GM23338 (cell line): ENCODE results near the gene ING5. TPM values are rescaled to one million over a fixed set of nuclear protein-coding genes. Genes with fewer than 3 reads are reported as not detected.

Experiments used
- polyA plus RNA-seq: library from polyadenylated mRNA; unstranded; fragments of >200 nt; fragmentation: Nextera tagmentation; extraction: Ambion mirVana; gene quantifications from 2 replicates; pipeline ENCODE4 v1.2.1, GENCODE V29; 2016
- total RNA-seq: library from RNA; depleted of rRNA; stranded (reverse); fragments of >200 nt; shearing (Covaris generic); gene quantifications from 2 replicates; pipeline ENCODE4 v1.2.3, GENCODE V29; 2014; rRNA removed

Gene ING5
- total and polyA plus RNA-seq, 2 experiments from 2014 or later, result 25.7 to 42.5 TPM

Other genes with a start within 250 kb of the ING5 start
- gene STK25, start 193.5 kb upstream of the ING5 start, total RNA-seq, result 275 and 304 TPM in 2 replicates
- 125 and 142 TPM in 2 replicates for gene STK25, start 193.5 kb upstream of the ING5 start, polyA plus RNA-seq
- 33.4 and 36.7 TPM in 2 replicates for gene BOK, start 143.3 kb upstream of the ING5 start, total RNA-seq
- gene BOK, start 143.3 kb upstream of the ING5 start, polyA plus RNA-seq, result 13.5 and 13.6 TPM in 2 replicates
- gene THAP4, start 64.9 kb upstream of the ING5 start, total RNA-seq, result 80.4 and 81.6 TPM in 2 replicates
- 62.9 and 74.0 TPM in 2 replicates for gene THAP4, start 64.9 kb upstream of the ING5 start, polyA plus RNA-seq
- gene ATG4B, start 64.3 kb upstream of the ING5 start, total RNA-seq, result 102 and 103 TPM in 2 replicates
- 104 and 116 TPM in 2 replicates for gene ATG4B, start 64.3 kb upstream of the ING5 start, polyA plus RNA-seq
- gene DTYMK, start 15.2 kb upstream of the ING5 start, total RNA-seq, result 38.9 and 55.4 TPM in 2 replicates
- gene DTYMK, start 15.2 kb upstream of the ING5 start, polyA plus RNA-seq, result 65.4 and 69.5 TPM in 2 replicates
- gene D2HGDH, start 32.6 kb downstream of the ING5 start, total RNA-seq, result 8.3 and 17.3 TPM in 2 replicates
- gene D2HGDH, start 32.6 kb downstream of the ING5 start, polyA plus RNA-seq, result 3.7 and 4.6 TPM in 2 replicates
- 0.24 and 1.5 TPM in 2 replicates for gene GAL3ST2, start 74.8 kb downstream of the ING5 start, total RNA-seq
- gene GAL3ST2, start 74.8 kb downstream of the ING5 start, polyA plus RNA-seq, result 0.19 TPM in 1 of 2 replicates, not detected in the other
- gene NEU4, start 107.2 kb downstream of the ING5 start, total RNA-seq, result 0.62 and 1.2 TPM in 2 replicates
- 0.12 and 0.29 TPM in 2 replicates for gene NEU4, start 107.2 kb downstream of the ING5 start, polyA plus RNA-seq
- gene PDCD1, start 156.9 kb downstream of the ING5 start, total RNA-seq, result 0.38 and 1.8 TPM in 2 replicates
- 0.23 and 0.34 TPM in 2 replicates for gene PDCD1, start 156.9 kb downstream of the ING5 start, polyA plus RNA-seq
- 0.50 TPM in 1 of 2 replicates, not detected in the other for gene RTP5, start 167.7 kb downstream of the ING5 start, total RNA-seq
- not detected in 2 replicates for gene RTP5, start 167.7 kb downstream of the ING5 start, polyA plus RNA-seq